Ascending aorta (tissue), 2 donors: ENCODE data around the gene PGA5. TPM values are rescaled to one million over a fixed set of nuclear protein-coding genes. Genes with fewer than 3 reads are reported as not detected.
A peak's percentile ranks its signal among the peaks of the same experiment; 100 is the strongest.
"Not testable (repeated sequence)": the region's sequence is repeated elsewhere in the genome, so short reads cannot be mapped to it uniquely, and the experiment has no call there.

Experiments used
- DNase-seq, 2 donors: peaks; one replicate each; pipeline ENCODE4 v3.0.0-alpha.2; 2019; ENCODE audit warnings: low spot score in 2 of 2
- H3K27ac ChIP-seq, 2 donors: fragments of 200-600 bp; sonication (generic); one replicate each; pipeline ENCODE4 v1.5.1; 2016 to 2017; ENCODE audit warnings: mild to moderate bottlenecking in 1 of 2
- H3K27me3 ChIP-seq: fragments of 200-600 bp; sonication (generic); one replicate; pipeline ENCODE4 v1.5.1; 2017
- H3K36me3 ChIP-seq, 2 donors: fragments of 200-600 bp; sonication (generic); one replicate each; pipeline ENCODE4 v1.5.1; 2016
- H3K4me1 ChIP-seq, 2 donors: fragments of 200-600 bp; sonication (generic); one replicate each; pipeline ENCODE4 v1.5.1; 2016 to 2017; ENCODE audit warnings: mild to moderate bottlenecking in 1 of 2
- H3K4me3 ChIP-seq, 2 donors: fragments of 200-600 bp; sonication (generic); one replicate each; pipeline ENCODE4 v1.5.1; 2016 to 2017; ENCODE audit warnings: mild to moderate bottlenecking in 1 of 2
- H3K9me3 ChIP-seq, 2 donors: fragments of 200-600 bp; sonication (generic); one replicate each; pipeline ENCODE4 v1.5.1; 2016
- CTCF ChIP-seq, 3 experiments: fragments of 200-600 bp in 2 of 3; fragments of 450-650 bp in 1 of 3; sonication (generic) in 2 of 3; IDR thresholded peaks; one replicate each; pipeline ENCODE4 v1.5.1; 2016 to 2019; ENCODE audit warnings: antibody characterized with exemption in 3 of 3, mild to moderate bottlenecking in 1 of 3, moderate library complexity in 1 of 3
- intact Hi-C: fragments of 100-400 bp; cut with DNase I; formaldehyde crosslinking; loops from one replicate; pipeline ENCODE4 v1.15.1; 2023
- total RNA-seq: library from RNA; depleted of rRNA; stranded (reverse); fragments of >200 nt; gene quantifications from one replicate; pipeline ENCODE4 v1.1.0, GENCODE V29; 2016

The PGA5 gene
- total RNA-seq, 1 donor from 2014 or later = 2.0 TPM

- Histone ChIP-seq H3K9me3 (no peaks in the 10 kb centered on the region), H3K27me3 (no peaks in the 10 kb centered on the region), H3K27ac (no peak overlapping the region), H3K4me1 (no peaks in the 10 kb centered on the region), H3K36me3 (no peaks in the 10 kb centered on the region), H3K4me3 (no peak overlapping the region)
- no peak for DNase-seq
- TF ChIP-seq CTCF (IDR thresholded peaks at IDR 0.05) = no peak
- intact Hi-C loops = no loop called here
These were observed 41.9 kb upstream of the PGA5 start for GRCh38 chr11:61198948-61199523.

GRCh38 chr11:61201476-61201875, 39.5 kb upstream of the PGA5 start:
- Histone ChIP-seq H3K4me3 (no peak overlapping the region), H3K27me3 (no peaks in the 10 kb centered on the region), H3K9me3 (no peaks in the 10 kb centered on the region), H3K4me1 (no peaks in the 10 kb centered on the region), H3K27ac (no peak overlapping the region), H3K36me3 (no peaks in the 10 kb centered on the region)
- intact Hi-C loops = no loop called here
- DNase-seq = no peak
- no peak for TF ChIP-seq CTCF (IDR thresholded peaks at IDR 0.05)

GRCh38 chr11:61202950-61203746, 37.8 kb upstream of the PGA5 start, which contains the start of gene PGA3:
Gene PGA3 (plus strand): TSS chr11:61203515. CDS start chr11:61203565, 50 bp downstream.
- intact Hi-C loops = not testable (repeated sequence)

GRCh38 chr11:61203873-61204272, 37.1 kb upstream of the PGA5 start:
- H3K9me3 ChIP-seq, H3K36me3 ChIP-seq, H3K27me3 ChIP-seq, H3K4me1 ChIP-seq, H3K27ac ChIP-seq, DNase-seq, intact Hi-C loops, H3K4me3 ChIP-seq: not testable (repeated sequence)

More at GRCh38 chr11:61202950-61203746, 37.8 kb upstream of the PGA5 start, which contains the start of gene PGA3:
- not testable (repeated sequence) for H3K36me3 ChIP-seq, H3K4me1 ChIP-seq, H3K9me3 ChIP-seq, DNase-seq, H3K27me3 ChIP-seq, H3K4me3 ChIP-seq, H3K27ac ChIP-seq

- H3K9me3 ChIP-seq, H3K27ac ChIP-seq, H3K27me3 ChIP-seq, H3K4me1 ChIP-seq, H3K36me3 ChIP-seq, intact Hi-C loops, H3K4me3 ChIP-seq: not testable (repeated sequence)
- peak in 1 of 2 donors; percentile 30 for DNase-seq
These were observed 36.4 kb upstream of the PGA5 start for GRCh38 chr11:61204502-61205059.

GRCh38 chr11:61207636-61208310, 33.2 kb upstream of the PGA5 start:
- H3K4me1 ChIP-seq, H3K36me3 ChIP-seq, DNase-seq, H3K27me3 ChIP-seq, H3K9me3 ChIP-seq, H3K27ac ChIP-seq, intact Hi-C loops, H3K4me3 ChIP-seq: not testable (repeated sequence)

GRCh38 chr11:61210629-61211028, 30.3 kb upstream of the PGA5 start:
- H3K4me3 ChIP-seq, intact Hi-C loops, H3K27ac ChIP-seq, H3K4me1 ChIP-seq, H3K9me3 ChIP-seq, DNase-seq, H3K36me3 ChIP-seq, H3K27me3 ChIP-seq: not testable (repeated sequence)

GRCh38 chr11:61211327-61211952, 29.5 kb upstream of the PGA5 start:
- DNase-seq, H3K4me1 ChIP-seq, intact Hi-C loops, H3K4me3 ChIP-seq, H3K27me3 ChIP-seq, H3K9me3 ChIP-seq, H3K27ac ChIP-seq, H3K36me3 ChIP-seq: not testable (repeated sequence)

GRCh38 chr11:61212202-61212601, 28.8 kb upstream of the PGA5 start:
- H3K4me3 ChIP-seq, H3K9me3 ChIP-seq, H3K27me3 ChIP-seq, H3K4me1 ChIP-seq, DNase-seq, H3K36me3 ChIP-seq, intact Hi-C loops, H3K27ac ChIP-seq: not testable (repeated sequence)

- H3K4me3 ChIP-seq, DNase-seq, H3K9me3 ChIP-seq, H3K4me1 ChIP-seq, H3K27ac ChIP-seq, intact Hi-C loops, H3K36me3 ChIP-seq, H3K27me3 ChIP-seq: not testable (repeated sequence)
These were observed 27.2 kb upstream of the PGA5 start for GRCh38 chr11:61213711-61214324.

- not testable (repeated sequence) for H3K27me3 ChIP-seq, H3K27ac ChIP-seq
These were observed 22.7 kb upstream of the PGA5 start for GRCh38 chr11:61218306-61218705.

More at GRCh38 chr11:61218306-61218705, 22.7 kb upstream of the PGA5 start:
- intact Hi-C loops, H3K4me3 ChIP-seq, H3K36me3 ChIP-seq, H3K9me3 ChIP-seq, H3K4me1 ChIP-seq, DNase-seq: not testable (repeated sequence)
